GM12891 (cell line): ENCODE measurements around the gene SLC48A1.

Source experiments
- PAX5 ChIP-seq: IDR thresholded peaks from 2 replicates; pipeline ENCODE4 v1.6.1; 2011; ENCODE audit warnings: low read length, moderate library complexity, mild to moderate bottlenecking; ENCODE audit not compliant: insufficient read depth, severe bottlenecking
- POLR2A ChIP-seq: IDR thresholded peaks from 2 replicates; pipeline ENCODE4 v1.6.1; 2011; ENCODE audit warnings: low read depth, low read length, control low read depth
- POLR2AphosphoS5 ChIP-seq: IDR thresholded peaks from 2 replicates; pipeline ENCODE4 v1.6.1; 2011; ENCODE audit warnings: low read depth, low read length, control low read depth
- POU2F2 ChIP-seq: IDR thresholded peaks from 2 replicates; pipeline ENCODE4 v1.6.1; 2011; ENCODE audit warnings: low read depth, mild to moderate bottlenecking, control low read depth, low read length, moderate library complexity
- SPI1 ChIP-seq: IDR thresholded peaks from 2 replicates; pipeline ENCODE4 v1.6.1; 2011; ENCODE audit warnings: low read depth, low read length, control low read depth
- TAF1 ChIP-seq: IDR thresholded peaks from 2 replicates; pipeline ENCODE4 v1.6.1; 2011; ENCODE audit warnings: low read depth, low read length, control low read depth

DNA sequence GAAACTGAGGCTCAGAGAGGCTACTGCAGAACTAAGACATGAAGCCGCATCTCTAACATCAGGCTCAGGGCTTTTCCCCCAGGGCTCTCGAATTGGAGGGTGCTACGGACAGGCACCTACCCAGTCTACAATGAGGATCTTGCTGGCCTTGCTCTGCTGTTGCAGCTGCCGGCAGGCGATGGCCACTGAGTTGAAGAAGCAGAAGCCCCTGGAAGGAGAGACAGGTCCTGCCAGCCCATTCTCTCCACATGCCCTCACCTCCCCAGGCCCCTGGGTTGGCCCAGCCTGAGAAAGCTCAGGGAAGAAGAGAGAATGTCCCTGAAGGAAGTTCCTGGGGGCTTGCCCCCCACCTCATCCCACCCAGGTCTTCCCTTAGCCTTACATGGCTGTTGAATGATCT is 16.1 kb downstream of the SLC48A1 start:
- no peak for TF ChIP-seq POLR2A
- TF ChIP-seq TAF1 = no peak
- no peak for TF ChIP-seq POLR2AphosphoS5
- TF ChIP-seq PAX5 = no peak
- TF ChIP-seq POU2F2 = no peak
- no peak for TF ChIP-seq SPI1
